Stimulated activated CD4-positive, alpha-beta T cell treated with anti-CD3 and anti-CD28 coated beads, Interleukin-1b, Interleukin-23, amount 100 ng/mL, for 4 hours (primary cell): Measurements from ENCODE around the gene ANKRD33.
A peak's percentile ranks its signal among the peaks of the same experiment; 100 is the strongest.

ENCODE experiments used
- DNase-seq, 2 donors: peaks; one replicate each; pipeline ENCODE4 v3.0.0-alpha.2; 2020; ENCODE audit warnings: low read depth in 2 of 2

The ANKRD33 gene, protein sequence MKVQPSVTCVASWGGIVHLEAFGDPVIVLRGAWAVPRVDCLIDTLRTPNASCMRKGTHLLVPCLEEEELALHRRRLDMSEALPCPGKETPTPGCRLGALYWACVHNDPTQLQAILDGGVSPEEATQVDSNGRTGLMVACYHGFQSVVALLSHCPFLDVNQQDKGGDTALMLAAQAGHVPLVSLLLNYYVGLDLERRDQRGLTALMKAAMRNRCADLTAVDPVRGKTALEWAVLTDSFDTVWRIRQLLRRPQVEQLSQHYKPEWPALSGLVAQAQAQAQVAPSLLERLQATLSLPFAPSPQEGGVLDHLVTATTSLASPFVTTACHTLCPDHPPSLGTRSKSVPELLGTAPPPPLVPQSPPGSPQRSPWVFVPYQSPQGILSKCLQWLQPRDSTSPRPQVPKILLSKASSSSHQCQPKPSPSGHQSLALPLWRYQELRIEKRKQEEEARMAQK

DNA sequence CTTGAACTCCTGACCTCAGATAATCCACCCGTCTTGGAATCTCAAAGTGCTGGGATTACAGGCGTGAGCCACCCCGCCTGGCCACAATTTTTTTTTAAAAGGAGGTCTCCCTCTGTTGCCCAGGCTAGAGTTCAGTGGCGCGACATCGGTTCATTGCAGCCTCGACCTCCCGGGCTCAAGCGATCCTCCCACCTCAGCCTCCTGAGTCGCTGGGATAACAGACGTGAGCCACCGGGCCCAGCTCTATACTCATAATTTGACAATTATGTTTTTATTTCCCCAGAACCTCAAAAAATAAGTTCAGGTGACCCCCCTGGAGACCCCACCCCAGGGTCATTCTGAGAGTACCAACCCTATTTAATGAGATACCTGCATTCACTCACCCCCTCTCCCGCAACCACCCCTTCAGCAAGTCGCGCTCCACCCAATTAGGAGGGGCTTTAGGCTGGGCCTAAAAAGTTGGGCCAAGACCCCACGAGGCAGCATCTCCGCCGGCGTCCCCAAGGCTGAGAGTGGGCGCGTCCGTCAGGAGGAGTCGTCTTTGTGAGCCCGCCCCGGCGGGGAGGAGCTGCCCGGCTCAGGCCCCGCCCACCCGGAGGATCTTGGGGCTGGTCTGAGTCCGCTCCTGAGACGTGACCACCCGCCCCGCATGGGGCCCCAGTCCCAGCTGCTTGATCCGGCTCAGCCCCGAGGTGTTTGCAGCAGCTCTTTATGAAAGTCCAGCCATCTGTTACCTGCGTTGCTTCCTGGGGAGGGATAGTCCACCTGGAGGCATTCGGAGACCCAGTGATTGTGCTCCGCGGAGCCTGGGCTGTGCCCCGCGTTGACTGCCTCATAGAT, at the start of gene ANKRD33:
Gene ANKRD33, plus strand, starts transcription at position 628 of the 840 bp plus-strand sequence. Its CDS starts 84 bp downstream, at position 712.
- DNase-seq = no peak

DNA sequence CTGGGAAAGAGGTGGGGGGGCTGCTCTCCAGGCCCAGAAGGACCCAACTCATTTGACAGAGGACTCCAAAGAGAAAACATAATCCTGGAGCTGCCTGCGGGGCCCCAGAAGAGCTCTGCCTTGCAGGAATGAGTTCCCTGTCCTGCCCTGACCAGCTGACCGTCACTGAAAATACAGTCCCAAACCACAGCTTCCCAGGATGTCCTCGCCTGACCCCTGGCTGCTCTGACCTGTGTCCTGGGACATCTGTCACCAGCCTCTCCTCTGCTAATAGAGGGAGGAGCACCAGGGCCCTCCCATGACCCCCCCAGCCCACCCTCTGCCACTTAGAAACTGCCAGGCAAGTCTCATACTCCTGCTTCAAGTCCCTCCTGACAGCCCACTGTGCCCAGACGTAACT, 49.1 kb upstream of the ANKRD33 start:
- DNase-seq = no peak

DNA sequence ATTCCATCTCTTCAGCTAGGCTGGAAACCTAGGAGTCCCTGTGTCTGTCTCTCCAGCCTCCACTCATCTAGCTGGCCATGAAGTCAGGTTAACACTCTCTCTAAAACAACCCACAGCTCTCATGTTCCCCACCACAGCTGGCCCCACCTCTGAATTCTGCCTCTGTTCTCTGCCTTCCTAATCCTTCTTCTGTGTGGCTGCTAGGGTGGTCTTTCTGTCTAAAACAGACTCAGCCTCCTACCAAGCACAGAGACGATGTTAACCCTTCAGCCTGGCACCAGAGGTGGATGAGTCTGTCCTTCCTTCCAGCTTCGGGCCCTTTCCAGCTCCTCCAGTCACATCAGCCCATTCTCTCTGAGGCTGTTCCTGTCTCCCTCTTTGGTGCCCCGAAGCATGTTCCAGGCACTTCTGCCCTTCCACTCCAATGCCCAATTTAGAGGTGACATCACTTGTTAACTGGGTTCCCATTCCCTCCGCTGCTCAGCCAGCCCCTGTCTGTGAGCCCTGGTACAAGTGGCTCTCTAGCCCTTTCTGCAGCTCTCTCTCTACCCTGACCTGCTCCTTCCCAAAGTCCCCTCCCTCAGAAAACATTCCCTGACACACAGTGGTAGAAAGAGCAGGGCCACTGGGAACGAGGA, 48.5 kb upstream of the ANKRD33 start:
- no peak for DNase-seq

DNA sequence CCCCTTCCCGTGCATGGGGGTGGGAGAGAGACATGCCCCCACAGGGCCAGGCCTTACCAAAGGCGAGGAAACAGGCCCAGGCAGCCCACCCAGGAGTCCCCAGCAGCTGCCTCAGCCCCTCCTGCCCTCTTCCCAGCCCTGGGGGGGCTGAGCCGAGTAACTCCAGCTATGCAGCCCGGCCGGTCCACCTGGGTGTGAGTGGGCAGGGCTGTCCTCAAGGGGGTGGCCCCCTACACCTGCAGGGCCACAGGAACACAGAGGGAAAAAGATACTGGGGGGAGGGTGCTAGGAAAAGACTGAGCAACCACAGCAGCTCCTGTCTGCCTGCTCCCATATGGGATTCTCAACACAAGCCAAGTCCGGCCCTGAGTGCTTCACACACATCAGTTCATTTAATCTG, 46.9 kb upstream of the ANKRD33 start:
- no peak for DNase-seq

DNA sequence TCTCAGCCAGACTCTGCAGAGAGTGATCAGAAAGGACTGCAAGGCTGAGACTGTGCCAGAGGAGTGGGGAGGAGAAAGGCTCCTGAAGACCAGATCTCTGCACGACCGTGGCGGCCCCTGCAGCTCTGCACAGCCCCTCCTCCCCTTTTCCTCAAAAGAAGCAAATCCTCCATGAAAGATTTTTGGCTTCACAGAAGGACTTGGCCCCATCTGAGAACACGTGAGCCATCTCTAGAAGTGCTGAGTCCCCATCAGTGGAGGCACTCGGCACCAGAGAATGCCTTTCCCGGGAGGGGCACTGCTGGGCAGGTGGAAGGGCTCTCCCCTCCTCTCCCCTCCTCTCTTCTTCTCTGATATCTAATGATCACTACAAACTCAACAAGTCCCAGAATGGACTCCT, 46.2 kb upstream of the ANKRD33 start:
- DNase-seq = no peak

DNA sequence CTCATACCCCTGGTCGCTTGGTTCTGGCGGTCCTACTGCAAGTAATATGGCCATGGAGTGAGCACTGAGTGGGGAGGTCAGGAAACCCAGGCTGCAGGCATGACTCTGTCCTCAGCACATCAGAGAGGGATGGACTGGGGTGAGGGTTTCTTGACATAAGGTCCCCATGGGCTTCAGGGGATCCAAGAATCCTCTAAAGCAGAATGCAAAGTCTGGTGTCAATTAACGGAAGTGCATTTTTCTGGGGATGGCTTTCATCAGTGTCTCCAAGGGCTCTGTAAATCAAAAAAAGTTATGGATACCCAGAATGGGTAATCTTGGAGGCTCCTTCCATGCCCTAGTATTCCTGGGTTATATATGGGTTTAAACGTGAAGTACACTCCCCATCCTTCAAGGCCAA, 43.0 kb upstream of the ANKRD33 start:
- DNase-seq = no peak

DNA sequence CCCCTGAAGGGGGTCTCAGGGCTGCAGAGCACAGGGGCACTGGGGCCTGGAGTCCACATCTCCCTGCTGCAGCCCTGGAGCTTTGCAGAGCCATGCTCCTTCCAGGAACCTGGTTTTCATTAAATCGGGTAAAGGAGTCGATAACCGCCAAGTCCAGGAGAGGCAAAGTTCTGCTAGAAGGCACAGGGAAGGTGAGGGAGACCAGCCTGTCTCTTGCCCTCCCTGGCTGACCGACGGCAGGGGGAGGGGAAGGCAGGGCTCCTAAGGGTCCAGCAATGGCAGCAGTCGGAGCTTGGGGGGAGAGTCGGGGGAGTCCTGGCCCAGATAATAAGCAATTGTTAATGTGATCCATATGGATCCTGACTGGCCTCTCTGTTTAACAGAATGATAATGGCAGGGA, 42.4 kb upstream of the ANKRD33 start:
- no peak for DNase-seq

DNA sequence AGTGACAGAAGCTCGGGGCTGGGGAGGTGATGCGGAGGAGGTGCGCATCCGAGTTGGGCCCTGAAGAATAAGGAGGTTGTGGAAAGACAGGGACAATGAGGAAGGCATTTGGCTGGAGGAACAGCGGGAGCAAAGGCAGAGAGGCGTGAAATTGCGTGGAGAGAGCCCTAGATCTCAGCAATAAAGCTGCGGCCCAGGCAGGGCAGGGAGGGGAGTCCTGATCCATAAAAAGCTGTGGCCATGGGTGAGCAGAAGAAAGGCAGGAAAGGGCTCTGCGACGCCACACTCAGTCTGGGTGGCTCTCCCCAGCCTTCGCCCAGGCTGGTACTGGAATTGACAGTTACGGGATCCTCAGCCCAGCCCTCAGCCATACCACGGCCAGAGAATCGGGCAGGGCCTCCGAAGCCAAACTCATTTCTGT, 41.6 kb upstream of the ANKRD33 start:
- DNase-seq = no peak

DNA sequence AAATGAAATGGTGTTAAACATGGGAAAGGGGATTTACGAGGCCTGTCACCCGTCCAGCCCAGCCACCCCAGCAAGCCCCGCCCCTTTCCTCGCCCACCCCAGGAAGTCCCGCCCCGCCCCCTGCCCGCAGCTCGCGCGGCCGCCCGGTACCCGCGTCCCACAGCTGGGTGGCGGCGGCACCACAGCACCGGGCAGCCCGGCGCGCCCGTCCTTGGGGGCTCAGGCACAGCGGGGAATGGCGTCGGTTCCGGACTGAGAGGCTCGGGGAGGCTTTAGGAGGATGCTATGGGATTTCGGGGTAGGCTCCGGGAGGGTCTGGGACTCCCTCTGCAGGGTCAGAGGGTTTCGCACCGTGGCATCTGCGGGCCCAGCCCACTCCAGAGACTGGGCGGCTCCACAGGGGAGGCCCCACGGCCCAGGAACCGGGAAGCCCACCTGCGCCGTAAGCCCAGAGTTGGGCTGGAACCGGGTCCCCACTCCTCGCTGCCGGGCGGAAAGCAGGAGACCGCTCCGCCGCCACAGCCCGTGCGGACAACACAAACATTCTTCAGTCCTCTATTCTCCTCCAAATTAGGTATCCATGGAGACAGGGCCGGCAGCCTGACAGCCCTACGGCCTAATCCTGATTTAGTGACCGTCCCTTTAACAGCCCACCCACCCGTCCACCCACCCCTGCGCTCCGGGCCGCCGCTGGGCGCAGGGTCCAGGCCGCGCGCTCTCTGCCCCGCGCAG, 40.8 kb upstream of the ANKRD33 start:
- DNase-seq = peak; percentile 45 to 59

DNA sequence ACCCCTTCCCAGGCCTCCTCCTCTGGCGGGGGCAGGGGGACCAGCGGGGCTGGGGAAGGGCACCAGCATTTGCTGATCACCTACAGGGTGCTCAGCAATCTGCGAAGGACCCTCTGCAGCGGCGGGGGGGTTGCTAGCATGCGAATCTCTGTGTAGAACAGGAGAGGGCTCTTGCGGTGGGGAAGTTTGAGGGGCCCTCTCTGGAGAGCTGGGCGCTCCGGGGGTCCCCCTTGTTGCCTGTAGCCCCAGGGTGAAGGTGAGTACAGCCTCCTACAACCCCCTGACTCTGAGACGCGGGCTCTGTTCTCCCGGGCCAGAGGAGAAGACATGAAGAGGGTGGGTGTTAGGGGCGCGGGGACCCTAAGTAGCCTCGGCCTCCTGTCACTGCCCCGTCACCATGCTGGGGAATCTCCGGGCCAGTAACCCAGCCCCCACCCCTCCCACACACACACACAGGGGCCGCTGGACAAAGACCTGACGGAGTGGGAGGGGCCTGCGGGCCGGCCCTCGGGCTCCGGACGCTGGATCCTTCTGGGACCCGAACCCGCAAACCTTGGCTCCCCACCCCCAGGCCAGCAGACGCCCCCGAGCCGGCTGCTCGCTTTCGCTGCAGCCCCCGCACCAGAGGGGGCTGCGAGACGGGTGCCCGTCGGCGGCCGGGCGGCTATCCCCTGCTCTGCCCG, 40.1 kb upstream of the ANKRD33 start:
- DNase-seq = no peak

DNA sequence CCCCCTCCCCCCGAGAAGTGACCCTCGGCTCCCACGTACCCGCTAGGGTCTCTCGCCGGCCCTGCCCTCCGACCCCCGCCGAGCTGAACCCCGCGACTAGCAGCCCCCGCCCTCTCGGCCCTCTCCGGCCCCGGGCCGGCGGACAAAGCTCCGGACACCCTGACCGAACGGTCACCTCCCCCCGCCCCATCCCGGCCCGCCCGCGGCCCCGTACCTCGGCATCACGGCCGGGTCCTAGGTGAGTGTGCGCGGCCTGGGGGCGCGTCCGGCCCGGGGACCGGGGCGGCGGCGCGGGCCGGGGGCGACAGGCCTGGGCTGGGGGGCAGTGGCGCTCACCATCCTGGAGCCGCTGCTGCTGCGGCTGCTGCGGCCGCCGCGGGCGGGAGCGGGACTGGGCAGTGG, 39.6 kb upstream of the ANKRD33 start, which contains the start of gene FIGNL2:
Gene FIGNL2, minus strand, starts transcription at position 393 of the 402 bp plus-strand sequence. CDS start 26,305 bp downstream, outside the sequence.
- no peak for DNase-seq

DNA sequence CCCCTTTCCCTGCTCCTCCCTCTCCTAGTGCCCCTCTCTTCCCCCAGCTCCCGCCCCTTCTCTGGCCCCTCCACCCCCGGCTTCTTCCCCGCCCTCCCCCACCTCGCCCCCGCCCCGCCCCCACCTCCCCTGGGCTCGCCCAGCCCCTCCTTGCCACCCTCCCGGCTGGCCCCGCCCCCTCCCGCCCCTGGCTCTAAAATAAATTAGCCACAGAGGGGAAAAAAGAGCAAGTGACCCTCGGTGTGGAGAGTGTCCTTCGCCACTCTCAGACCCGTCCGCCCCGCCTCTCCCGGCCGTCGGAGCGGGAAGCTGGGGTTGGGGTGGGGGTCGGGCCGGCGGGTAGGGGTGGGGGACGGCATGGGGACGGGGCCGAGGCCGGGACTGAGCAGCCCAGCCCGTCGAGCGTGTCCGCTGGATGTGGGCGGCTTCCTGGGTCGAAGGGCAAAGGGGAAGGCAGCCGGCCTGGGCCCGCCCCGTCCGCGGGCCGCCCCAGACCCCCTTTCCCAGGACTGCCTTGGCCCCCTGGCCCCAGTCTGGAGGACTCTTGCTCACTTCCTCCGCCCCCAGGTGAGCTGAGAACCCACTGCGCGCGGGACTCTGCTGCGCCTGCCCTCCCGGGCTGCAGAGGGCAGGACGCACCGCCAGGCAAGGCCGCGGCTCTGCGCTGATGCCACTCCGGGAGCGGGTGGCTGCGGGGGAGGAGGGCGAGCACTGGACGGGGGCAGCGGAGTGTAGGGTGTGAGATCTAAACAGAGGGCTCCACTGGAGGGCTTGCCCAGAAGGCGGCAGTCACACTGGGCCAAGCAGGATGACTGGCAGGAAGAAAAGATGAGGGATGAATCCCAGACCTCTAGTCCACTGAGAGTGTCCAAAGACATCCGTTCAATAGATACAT, 38.8 kb upstream of the ANKRD33 start:
- DNase-seq = no peak

DNA sequence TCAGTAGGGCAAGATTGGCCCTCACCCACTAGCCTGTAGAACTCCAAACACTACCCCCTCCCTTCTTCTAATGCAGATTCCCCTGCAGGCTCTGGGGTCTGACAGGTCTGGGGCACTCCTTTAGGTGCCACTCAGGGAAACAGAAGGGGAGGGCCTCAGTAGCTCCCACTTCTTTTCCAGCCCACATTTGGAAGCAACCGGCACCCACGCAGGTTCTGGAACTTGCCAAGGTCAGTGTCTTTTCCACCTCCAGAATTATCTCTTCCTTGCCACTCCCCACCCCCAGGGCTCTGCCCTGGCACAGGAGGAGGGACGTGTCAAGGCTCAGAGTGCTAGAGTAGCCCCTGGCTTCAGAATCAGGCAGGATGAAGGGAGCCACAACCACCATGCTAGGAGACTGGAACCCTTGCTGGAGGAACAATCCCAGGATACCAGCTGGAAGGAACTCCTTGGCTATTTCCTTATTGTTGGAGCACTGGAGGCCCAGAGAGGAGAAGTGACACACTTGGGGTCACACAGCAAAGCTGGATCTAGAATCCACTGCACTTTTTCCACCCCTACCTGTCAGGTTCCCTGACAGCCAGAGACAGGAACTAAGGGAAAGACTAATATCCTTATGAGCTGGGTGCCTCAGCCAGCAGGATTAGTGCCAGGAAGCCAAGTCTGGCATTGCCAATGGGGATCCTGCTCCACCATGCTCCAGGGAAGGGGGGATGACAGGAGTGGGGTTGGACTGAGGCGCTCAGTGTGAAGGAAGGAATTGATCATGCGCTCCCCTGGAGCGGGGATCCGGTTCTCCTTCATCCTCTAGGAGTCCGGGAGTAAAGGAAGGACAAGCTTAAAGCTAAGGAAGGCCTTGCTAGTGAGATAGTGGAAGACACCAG, 37.6 kb upstream of the ANKRD33 start:
- no peak for DNase-seq

DNA sequence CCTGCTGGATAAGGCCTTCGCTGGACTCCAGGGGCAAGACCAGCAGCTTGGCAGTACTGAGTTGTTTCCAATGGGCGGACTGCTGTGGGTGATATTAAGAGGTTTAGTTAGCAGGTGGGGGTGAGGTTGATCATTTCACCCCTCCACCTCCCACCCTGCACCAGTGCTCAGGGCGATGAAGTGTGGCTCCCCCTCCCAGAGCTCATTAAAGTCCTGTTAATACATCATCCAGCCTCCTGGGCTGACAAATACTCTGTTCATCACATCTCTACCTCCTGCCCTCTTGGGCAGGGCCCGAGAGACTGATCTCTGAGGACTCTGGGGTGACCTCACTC, 37.0 kb upstream of the ANKRD33 start:
- no peak for DNase-seq

DNA sequence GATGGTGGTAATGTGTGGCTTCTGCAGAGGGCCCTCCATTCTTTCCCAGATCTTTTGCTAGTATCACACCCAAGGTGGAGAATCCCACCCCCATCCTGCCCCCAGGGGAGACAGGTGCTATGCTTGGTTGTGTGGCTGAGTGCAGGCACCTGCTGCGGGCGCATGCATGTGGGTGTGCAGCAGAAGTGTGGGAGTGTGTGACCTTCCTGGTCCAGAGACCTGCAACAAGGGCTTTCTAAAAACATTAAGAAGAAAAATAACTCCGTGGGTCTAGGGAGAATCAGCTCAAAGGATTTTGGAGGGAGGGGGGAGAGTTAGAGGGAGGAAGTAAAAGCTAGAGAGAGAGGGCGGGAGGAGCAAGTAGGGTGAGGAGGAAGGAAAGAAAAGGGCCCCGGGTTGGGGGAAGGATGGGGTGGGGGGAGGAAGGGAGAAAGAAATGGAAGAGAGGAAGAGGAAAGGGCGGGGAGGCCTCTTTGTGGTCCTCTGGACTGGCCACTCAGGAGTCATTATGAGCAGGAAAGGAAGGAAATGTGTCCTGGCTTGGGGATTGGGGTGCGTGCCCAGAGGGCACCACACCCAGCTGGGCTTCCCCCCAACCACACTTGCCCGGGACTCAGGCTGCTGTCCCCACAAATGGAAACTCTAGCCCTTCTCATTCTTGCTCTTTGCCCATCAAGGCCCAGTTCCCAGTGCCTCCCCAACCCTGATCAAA, 36.3 kb upstream of the ANKRD33 start:
- no peak for DNase-seq

DNA sequence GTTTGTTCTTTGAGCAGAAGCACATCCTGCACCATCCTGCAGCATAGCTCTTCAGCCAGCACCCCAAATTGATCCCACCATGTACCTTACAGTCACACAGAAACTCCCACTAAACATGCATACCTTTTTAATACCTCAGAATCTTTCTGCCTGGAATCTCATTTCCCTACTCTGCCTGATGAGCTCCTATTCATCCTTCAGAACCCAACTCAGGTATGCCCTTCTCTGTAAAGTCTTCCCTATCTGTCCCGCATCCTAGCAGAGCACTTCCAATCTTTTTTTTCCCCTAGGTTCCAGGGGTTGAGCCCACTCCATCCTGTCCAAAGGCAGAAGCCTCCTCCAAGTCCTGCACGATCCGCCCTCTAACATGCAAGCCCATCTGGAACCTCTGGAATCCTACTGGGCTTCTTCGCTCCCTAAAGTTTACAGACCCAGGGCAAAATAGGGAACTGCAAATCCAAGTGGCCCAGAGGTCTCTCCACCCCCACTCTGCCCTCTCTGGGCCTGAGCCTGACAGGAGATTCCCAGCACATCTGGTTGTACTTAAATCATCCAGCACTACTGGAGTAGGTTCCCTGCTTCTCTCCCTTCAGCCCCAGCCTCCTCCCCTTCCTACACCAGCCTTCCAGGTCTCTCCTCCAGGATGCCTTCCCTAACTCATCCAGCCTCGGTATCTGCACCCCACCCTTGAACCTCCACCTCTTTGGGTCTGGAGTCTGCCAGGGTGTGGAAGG, 35.3 kb upstream of the ANKRD33 start:
- no peak for DNase-seq

DNA sequence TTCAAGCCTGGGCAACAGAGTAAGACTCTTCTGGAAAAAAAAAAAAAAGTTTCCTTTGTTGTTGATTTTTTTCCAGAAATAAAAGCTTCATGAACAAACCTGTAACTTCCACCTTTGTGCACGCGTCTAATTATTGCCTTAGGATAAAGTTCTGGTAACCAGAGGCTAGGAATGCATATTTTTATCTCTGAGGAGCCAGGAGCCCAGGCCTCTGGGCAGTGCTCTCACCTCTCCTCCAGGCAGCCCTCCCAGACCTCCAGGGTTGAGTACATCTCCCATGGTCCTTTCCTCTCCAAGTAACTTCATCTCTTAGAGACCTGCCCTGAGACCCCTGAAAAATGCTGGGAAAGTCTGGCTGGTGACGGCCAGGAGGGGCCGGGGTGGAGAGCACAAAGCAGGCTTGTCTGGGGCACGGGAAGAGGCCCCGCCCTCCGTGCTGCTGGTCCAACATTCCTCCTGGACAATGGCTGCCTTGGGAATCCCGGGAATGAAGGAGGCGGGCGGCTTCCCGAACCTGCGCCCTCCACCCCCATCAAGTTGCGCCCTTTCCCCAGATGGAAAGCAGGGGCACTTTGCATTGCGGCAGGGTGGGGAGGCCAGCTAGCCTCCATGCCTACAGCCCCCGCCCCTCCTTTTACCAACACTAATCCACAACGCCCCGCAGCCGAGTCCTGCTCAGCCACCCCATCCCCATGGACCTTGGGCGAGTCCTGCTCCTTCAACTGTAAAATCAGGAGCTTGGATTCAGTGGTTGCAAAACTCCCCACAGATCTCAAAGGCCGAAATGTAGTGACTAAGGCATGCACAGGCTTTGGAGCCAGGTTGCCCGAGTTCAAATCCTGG, 32.1 kb upstream of the ANKRD33 start:
- no peak for DNase-seq
